ENCODE measurements around the gene NVL. TPM values are rescaled to one million over a fixed set of nuclear protein-coding genes. Genes with fewer than 3 reads are reported as not detected.
A peak's percentile ranks its signal among the peaks of the same experiment; 100 is the strongest.

Gene NVL
- 17.5 to 31.9 TPM (median 18.7 TPM) in 3 replicates for total RNA-seq
- long read RNA-seq, transcript NVL-201 (23 exons, 3,123 nt): major isoform, 12 of 33 reads
- long read RNA-seq, partial matches to known transcripts: 2 of 33 reads
- long read RNA-seq, other reads (novel, unspliced or antisense): 10 of 33 reads

- no peak for DNase-seq (ENCODE audit: low spot score)
- Mint-ChIP-seq H3K36me3 (ENCODE audit: low read depth) (no peaks in the 10 kb centered on the region), H3K4me1 (ENCODE audit: low read depth) (peaks cover 26% of the 10 kb centered on the region), H3K4me3 (ENCODE audit: unreplicated experiment) (peak within 1 kb of the TSS; percentile 97), H3K27ac (ENCODE audit: unreplicated experiment) (peak within 1 kb of the TSS; percentile 100), H3K27me3 (ENCODE audit: low read depth) (no peaks in the 10 kb centered on the region), H3K9me3 (ENCODE audit: low read depth) (no peaks in the 10 kb centered on the region)
- TF ChIP-seq, protein P1, sequence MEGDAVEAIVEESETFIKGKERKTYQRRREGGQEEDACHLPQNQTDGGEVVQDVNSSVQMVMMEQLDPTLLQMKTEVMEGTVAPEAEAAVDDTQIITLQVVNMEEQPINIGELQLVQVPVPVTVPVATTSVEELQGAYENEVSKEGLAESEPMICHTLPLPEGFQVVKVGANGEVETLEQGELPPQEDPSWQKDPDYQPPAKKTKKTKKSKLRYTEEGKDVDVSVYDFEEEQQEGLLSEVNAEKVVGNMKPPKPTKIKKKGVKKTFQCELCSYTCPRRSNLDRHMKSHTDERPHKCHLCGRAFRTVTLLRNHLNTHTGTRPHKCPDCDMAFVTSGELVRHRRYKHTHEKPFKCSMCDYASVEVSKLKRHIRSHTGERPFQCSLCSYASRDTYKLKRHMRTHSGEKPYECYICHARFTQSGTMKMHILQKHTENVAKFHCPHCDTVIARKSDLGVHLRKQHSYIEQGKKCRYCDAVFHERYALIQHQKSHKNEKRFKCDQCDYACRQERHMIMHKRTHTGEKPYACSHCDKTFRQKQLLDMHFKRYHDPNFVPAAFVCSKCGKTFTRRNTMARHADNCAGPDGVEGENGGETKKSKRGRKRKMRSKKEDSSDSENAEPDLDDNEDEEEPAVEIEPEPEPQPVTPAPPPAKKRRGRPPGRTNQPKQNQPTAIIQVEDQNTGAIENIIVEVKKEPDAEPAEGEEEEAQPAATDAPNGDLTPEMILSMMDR (IDR thresholded peaks at IDR 0.05): peak; percentile 11
Measured at GRCh38 chr1:224329842-224330753, at the start of gene NVL. NVL (minus strand) TSS chr1:224330172; CDS start chr1:224330127, 45 bp downstream.

DNA sequence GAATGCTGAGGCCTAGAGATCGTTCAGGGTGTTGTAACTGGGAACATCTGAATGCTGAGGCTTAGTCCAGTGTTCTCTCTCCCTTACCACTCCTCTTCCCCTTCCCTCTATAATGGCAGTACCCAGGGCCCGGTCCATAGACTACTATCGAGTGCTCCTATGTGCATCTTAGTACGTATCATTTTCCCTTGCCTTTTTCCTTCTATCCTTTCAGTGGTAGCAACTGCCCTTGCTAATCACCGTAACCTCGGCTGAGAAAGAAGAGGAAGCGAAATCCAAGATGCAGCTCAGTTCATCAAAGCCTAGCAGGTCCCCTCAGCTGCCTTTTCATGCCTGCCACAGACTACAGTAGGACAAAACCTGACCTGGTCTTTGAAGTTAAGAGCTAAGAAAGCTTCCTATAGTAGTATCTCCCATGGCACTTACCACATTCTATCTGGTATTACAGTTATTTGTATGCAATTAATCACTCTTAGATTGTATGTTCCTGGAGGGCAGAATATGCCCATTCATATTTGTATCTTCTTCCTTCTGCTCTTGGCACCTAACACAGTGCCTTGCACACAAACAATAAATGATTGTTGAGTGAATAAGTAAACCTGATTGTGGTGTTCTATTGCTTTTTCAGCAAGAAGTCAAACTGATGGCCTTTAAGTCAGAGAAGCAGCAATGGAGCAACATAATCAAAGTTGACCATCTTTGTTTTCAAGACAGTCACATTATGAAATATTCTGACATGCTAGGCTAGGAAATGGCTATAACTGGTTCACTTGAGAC is 49.1 kb upstream of the NVL start:
- H3K27me3 Mint-ChIP-seq (ENCODE audit: low read depth): no peaks in the 10 kb centered on the region
- peaks cover 38% of the 10 kb centered on the region for H3K4me1 Mint-ChIP-seq (ENCODE audit: low read depth)
- no peaks in the 10 kb centered on the region for H3K9me3 Mint-ChIP-seq (ENCODE audit: low read depth)
- peaks cover 18% of the 10 kb centered on the region for H3K36me3 Mint-ChIP-seq (ENCODE audit: low read depth)
- no peak for DNase-seq (ENCODE audit: low spot score)
- no peak overlapping the region for H3K27ac Mint-ChIP-seq (ENCODE audit: unreplicated experiment)
- no peak overlapping the region for H3K4me3 Mint-ChIP-seq (ENCODE audit: unreplicated experiment)
- TF ChIP-seq, protein P1 (IDR thresholded peaks at IDR 0.05): no peak

- DNase-seq (ENCODE audit: low spot score): no peak
- Mint-ChIP-seq H3K9me3 (ENCODE audit: low read depth) (no peaks in the 10 kb centered on the region), H3K36me3 (ENCODE audit: low read depth) (peaks cover 19% of the 10 kb centered on the region), H3K4me1 (ENCODE audit: low read depth) (peaks cover 38% of the 10 kb centered on the region), H3K27me3 (ENCODE audit: low read depth) (no peaks in the 10 kb centered on the region), H3K4me3 (ENCODE audit: unreplicated experiment) (no peak overlapping the region), H3K27ac (ENCODE audit: unreplicated experiment) (peak overlapping the region; percentile 75)
- TF ChIP-seq, protein P1 (IDR thresholded peaks at IDR 0.05): no peak
Measured at GRCh38 chr1:224377676-224378006, 47.7 kb upstream of the NVL start.

DNA sequence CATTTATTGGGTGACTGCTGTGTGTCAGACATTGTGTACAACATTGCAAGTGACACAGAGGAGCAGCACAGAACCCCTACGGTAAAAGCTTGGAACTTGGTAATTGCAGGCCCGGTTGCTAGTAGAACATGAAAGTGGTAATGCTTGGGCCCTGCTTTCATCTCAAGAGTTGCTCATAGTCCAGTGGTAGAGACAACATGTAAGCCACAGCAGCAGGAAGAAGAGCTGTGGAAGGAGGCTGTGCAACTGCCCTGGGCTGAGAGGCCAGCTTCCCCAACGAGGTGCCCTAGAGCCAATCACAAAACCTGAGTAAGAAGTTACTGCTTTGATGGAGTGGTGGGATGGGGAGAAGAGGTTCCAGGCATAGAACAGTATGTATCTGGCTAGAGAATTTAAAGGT is 45.1 kb upstream of the NVL start:
- Mint-ChIP-seq H3K36me3 (ENCODE audit: low read depth) (peaks cover 35% of the 10 kb centered on the region), H3K27ac (ENCODE audit: unreplicated experiment) (peak overlapping the region; percentile 2), H3K4me3 (ENCODE audit: unreplicated experiment) (no peak overlapping the region), H3K4me1 (ENCODE audit: low read depth) (peaks cover 36% of the 10 kb centered on the region), H3K27me3 (ENCODE audit: low read depth) (no peaks in the 10 kb centered on the region), H3K9me3 (ENCODE audit: low read depth) (no peaks in the 10 kb centered on the region)
- TF ChIP-seq, protein P1 (IDR thresholded peaks at IDR 0.05): no peak
- DNase-seq (ENCODE audit: low spot score): no peak

- H3K27ac Mint-ChIP-seq (ENCODE audit: unreplicated experiment): no peak overlapping the region
- TF ChIP-seq, protein P1 (IDR thresholded peaks at IDR 0.05): no peak
- no peaks in the 10 kb centered on the region for H3K27me3 Mint-ChIP-seq (ENCODE audit: low read depth)
- peaks cover 35% of the 10 kb centered on the region for H3K4me1 Mint-ChIP-seq (ENCODE audit: low read depth)
- no peak overlapping the region for H3K4me3 Mint-ChIP-seq (ENCODE audit: unreplicated experiment)
- DNase-seq (ENCODE audit: low spot score): no peak
- no peaks in the 10 kb centered on the region for H3K9me3 Mint-ChIP-seq (ENCODE audit: low read depth)
- H3K36me3 Mint-ChIP-seq (ENCODE audit: low read depth): peaks cover 37% of the 10 kb centered on the region
Measured at GRCh38 chr1:224373008-224373590, 43.1 kb upstream of the NVL start.

Data from chondrocyte (in vitro differentiated cells).